A673 (cell line): ENCODE measurements around the gene SLC7A1. TPM values are rescaled to one million over a fixed set of nuclear protein-coding genes. Genes with fewer than 3 reads are reported as not detected.

Experiments used
- BruUV-seq: library from RNA; stranded (reverse); fragments of 400-500 nt; replicated peaks from 2 replicates; lab custom pipeline; 2021; lab: Mats Ljungman, UMichigan
- CTCF ChIA-PET: fragments of 300-600 bp; sonication (Branson Sonifier 250); formaldehyde crosslinking; loops from one replicate; lab custom pipeline; 2022; ENCODE audit warnings: antibody characterized with exemption; lab: Charles Lee
- POLR2A ChIA-PET: fragments of 300-600 bp; sonication (Branson Sonifier 250); formaldehyde crosslinking; loops from one replicate; lab custom pipeline; 2022; ENCODE audit warnings: antibody characterized with exemption; ENCODE audit not compliant: low non-redundant PET; lab: Charles Lee
- DNase-seq: peaks from one replicate; pipeline ENCODE4 v3.0.0-alpha.2; 2015; ENCODE audit warnings: low spot score
- H3K27ac ChIP-seq: fragments of 200-600 bp; sonication (generic); 2 replicates; pipeline ENCODE4 v1.5.1; 2016; ENCODE audit warnings: mixed run types, low read depth, mild to moderate bottlenecking, mixed read lengths, antibody characterized with exemption, low read length; ENCODE audit not compliant: poor library complexity, severe bottlenecking
- H3K27me3 ChIP-seq: fragments of 200-600 bp; sonication (generic); replicated peaks from 2 replicates; pipeline ENCODE4 v1.6.1; 2017; ENCODE audit warnings: mixed run types, low read depth, mild to moderate bottlenecking, mixed read lengths, antibody characterized with exemption, low read length; ENCODE audit not compliant: insufficient read depth, poor library complexity
- H3K36me3 ChIP-seq: fragments of 200-600 bp; sonication (generic); 2 replicates; pipeline ENCODE4 v1.6.1; 2016; ENCODE audit warnings: mixed run types, mild to moderate bottlenecking, mixed read lengths, antibody characterized with exemption, low read length; ENCODE audit not compliant: insufficient read depth, poor library complexity, severe bottlenecking
- H3K4me1 ChIP-seq: fragments of 200-600 bp; sonication (generic); 2 replicates; pipeline ENCODE4 v1.6.1; 2017; ENCODE audit warnings: mixed run types, mild to moderate bottlenecking, mixed read lengths, antibody characterized with exemption, low read length; ENCODE audit not compliant: insufficient read depth, poor library complexity, severe bottlenecking
- H3K4me3 ChIP-seq: fragments of 200-600 bp; sonication (generic); 2 replicates; pipeline ENCODE4 v1.5.1; 2016; ENCODE audit warnings: low read depth, mixed run types, mild to moderate bottlenecking, mixed read lengths, low read length; ENCODE audit not compliant: poor library complexity, severe bottlenecking
- H3K9me3 ChIP-seq: fragments of 200-600 bp; sonication (generic); 2 replicates; pipeline ENCODE4 v1.6.1; 2016; ENCODE audit warnings: mixed run types, low read depth, mild to moderate bottlenecking, mixed read lengths, antibody characterized with exemption, low read length; ENCODE audit not compliant: poor library complexity, severe bottlenecking
- CTCF ChIP-seq: fragments of 300-800, 200-600 bp; sonication (generic); conservative IDR thresholded peaks from 2 replicates; pipeline ENCODE4 v1.5.1; 2017; ENCODE audit warnings: low read depth, mild to moderate bottlenecking, antibody characterized with exemption, low read length, moderate library complexity, mixed read lengths
- EZH2 ChIP-seq: fragments of 200-600 bp; sonication (generic); IDR thresholded peaks from 2 replicates; pipeline ENCODE4 v1.6.1; 2017; ENCODE audit warnings: borderline replicate concordance, low read depth, mild to moderate bottlenecking, mixed read lengths, antibody characterized with exemption, low read length; ENCODE audit not compliant: poor library complexity, severe bottlenecking
- intact Hi-C: fragments of 100-400 bp; cut with micrococcal nuclease; formaldehyde crosslinking; loops from one replicate; pipeline ENCODE4 v1.10.0; 2022; ENCODE audit not compliant: unreplicated experiment
- total RNA-seq: library from RNA; stranded (reverse); gene quantifications from 2 replicates; pipeline ENCODE4 v1.2.3, GENCODE V29; 2021

The SLC7A1 gene
- total RNA-seq, 1 experiment from 2014 or later: 81.6 TPM

- no TSS peak for BruUV-seq
- POLR2A ChIA-PET: no interaction called here
- no peak overlapping the region for H3K27ac ChIP-seq
Observed at GRCh38 chr13:29476046-29476445, 119.4 kb downstream of the SLC7A1 start.

GRCh38 chr13:29474991-29475390 is 120.5 kb downstream of the SLC7A1 start:
- Histone ChIP-seq H3K27ac (no peak overlapping the region), H3K4me3 (no peak overlapping the region), H3K36me3 (no peaks in the 10 kb centered on the region), H3K9me3 (no peaks in the 10 kb centered on the region), H3K27me3 (no peaks in the 10 kb centered on the region), H3K4me1 (no peaks in the 10 kb centered on the region)
- POLR2A ChIA-PET: no interaction called here
- TF ChIP-seq CTCF: no peak
- no peak for TF ChIP-seq EZH2
- intact Hi-C loops: no loop called here
- DNase-seq: no peak
- CTCF ChIA-PET: no interaction called here
- no TSS peak for BruUV-seq

More at GRCh38 chr13:29476046-29476445, 119.4 kb downstream of the SLC7A1 start:
- no peak overlapping the region for H3K4me3 ChIP-seq
- H3K36me3 ChIP-seq: no peaks in the 10 kb centered on the region
- no peaks in the 10 kb centered on the region for H3K4me1 ChIP-seq
- H3K27me3 ChIP-seq: no peaks in the 10 kb centered on the region
- CTCF ChIA-PET: no interaction called here
- TF ChIP-seq EZH2 (no peak), CTCF (no peak)
- no peak for DNase-seq
- intact Hi-C loops: no loop called here
- H3K9me3 ChIP-seq: no peaks in the 10 kb centered on the region

- TF ChIP-seq CTCF (no peak), EZH2 (no peak)
- Histone ChIP-seq H3K4me3 (no peak overlapping the region), H3K4me1 (no peaks in the 10 kb centered on the region), H3K27me3 (no peaks in the 10 kb centered on the region), H3K36me3 (no peaks in the 10 kb centered on the region), H3K9me3 (no peaks in the 10 kb centered on the region), H3K27ac (no peak overlapping the region)
- POLR2A ChIA-PET: no interaction called here
- intact Hi-C loops: no loop called here
- BruUV-seq: no TSS peak
- DNase-seq: no peak
- CTCF ChIA-PET: interaction anchor here (0.6 kb wide), 1 partner anchor 658 kb away, joined by 8 read pairs; no protein-coding TSS in a partner anchor
Observed at GRCh38 chr13:29473166-29473565, 122.3 kb downstream of the SLC7A1 start.
